Mesenchymal stem cell (in vitro differentiated cells and primary cell): ENCODE results near the gene USP35.

Source experiments
- DNase-seq: peaks from one replicate; pipeline ENCODE4 v3.0.0-alpha.2; 2013
- H2AFZ ChIP-seq: one replicate; pipeline ENCODE4 v1.6.1; 2013; ENCODE audit warnings: low read depth, mild to moderate bottlenecking, control low read depth, inconsistent platforms, low read length, moderate library complexity
- H2AK5ac ChIP-seq: 2 replicates; pipeline ENCODE4 v1.6.1; 2013; ENCODE audit warnings: low read length, moderate library complexity, mild to moderate bottlenecking, inconsistent platforms; ENCODE audit not compliant: severe bottlenecking
- H2BK120ac ChIP-seq: one replicate; pipeline ENCODE4 v1.6.1; 2013; ENCODE audit warnings: low read depth, mild to moderate bottlenecking, inconsistent platforms, low read length, moderate library complexity
- H2BK12ac ChIP-seq, 2 experiments: one replicate each; pipeline ENCODE4 v1.6.1; 2013; ENCODE audit warnings: inconsistent platforms in 2 of 2, low read length in 2 of 2, mild to moderate bottlenecking in 2 of 2, moderate library complexity in 2 of 2, control low read depth in 1 of 2
- H2BK15ac ChIP-seq: one replicate; pipeline ENCODE4 v1.6.1; 2013; ENCODE audit warnings: mild to moderate bottlenecking, low read depth, inconsistent platforms; ENCODE audit not compliant: poor library complexity, severe bottlenecking
- H2BK5ac ChIP-seq: 2 replicates; pipeline ENCODE4 v1.6.1; 2013; ENCODE audit warnings: low read depth, mild to moderate bottlenecking, low read length, control low read depth, inconsistent platforms; ENCODE audit not compliant: poor library complexity, severe bottlenecking
- H3K14ac ChIP-seq, 2 experiments: one replicate each; pipeline ENCODE4 v1.6.1; 2013; ENCODE audit warnings: inconsistent platforms in 2 of 2, low read length in 2 of 2, control low read depth in 1 of 2, mild to moderate bottlenecking in 1 of 2, moderate library complexity in 1 of 2
- H3K18ac ChIP-seq, 2 experiments: one replicate each; pipeline ENCODE4 v1.6.1; 2013; ENCODE audit warnings: inconsistent platforms in 2 of 2, low read length in 2 of 2, control low read depth in 1 of 2, low read depth in 1 of 2, mild to moderate bottlenecking in 1 of 2
- H3K23ac ChIP-seq, 2 experiments: one replicate each; pipeline ENCODE4 v1.6.1; 2013; ENCODE audit warnings: inconsistent platforms in 2 of 2, low read length in 2 of 2, mild to moderate bottlenecking in 2 of 2, moderate library complexity in 2 of 2, control low read depth in 1 of 2
- H3K27ac ChIP-seq: 2 replicates; pipeline ENCODE4 v1.5.1; 2013; ENCODE audit warnings: mild to moderate bottlenecking, moderate library complexity, low read length, control low read depth, inconsistent platforms; ENCODE audit not compliant: poor library complexity, severe bottlenecking
- H3K27me3 ChIP-seq, 2 experiments: 2 replicates each; pipeline versions ENCODE4 v1.6.1 to v1.7.0; 2013; ENCODE audit warnings: low read length in 2 of 2, mild to moderate bottlenecking in 2 of 2, moderate library complexity in 2 of 2, control low read depth in 1 of 2, inconsistent platforms in 1 of 2; ENCODE audit not compliant: control insufficient read depth in 1 of 2, insufficient read depth in 1 of 2
- H3K36me3 ChIP-seq, 2 experiments: 2 replicates each; pipeline versions ENCODE4 v1.6.1 to v1.7.0; 2013; ENCODE audit warnings: low read length in 2 of 2, control low read depth in 1 of 2, inconsistent platforms in 1 of 2, low read depth in 1 of 2, mild to moderate bottlenecking in 1 of 2; ENCODE audit not compliant: insufficient read depth in 2 of 2, control insufficient read depth in 1 of 2
- H3K4ac ChIP-seq, 2 experiments: one replicate each; pipeline ENCODE4 v1.6.1; 2013; ENCODE audit warnings: inconsistent platforms in 2 of 2, low read length in 2 of 2, mild to moderate bottlenecking in 2 of 2, moderate library complexity in 2 of 2, control low read depth in 1 of 2, low read depth in 1 of 2
- H3K4me1 ChIP-seq: 2 replicates; pipeline ENCODE4 v1.6.1; 2013; ENCODE audit warnings: low read depth, low read length, control low read depth; ENCODE audit not compliant: control insufficient read depth, insufficient read depth
- H3K4me2 ChIP-seq: 2 replicates; pipeline ENCODE4 v1.6.1; 2013; ENCODE audit warnings: low read length, mild to moderate bottlenecking, inconsistent platforms; ENCODE audit not compliant: poor library complexity, severe bottlenecking
- H3K4me3 ChIP-seq, 2 experiments: 2 replicates each; pipeline versions ENCODE4 v1.5.1 to v1.7.0; 2013; ENCODE audit warnings: low read length in 2 of 2, mild to moderate bottlenecking in 2 of 2, control low read depth in 1 of 2, low read depth in 1 of 2; ENCODE audit not compliant: insufficient read depth in 1 of 2
- H3K79me1 ChIP-seq: replicated peaks from 2 replicates; pipeline ENCODE4 v1.6.1; 2013; ENCODE audit warnings: mild to moderate bottlenecking, control low read depth, low read length, inconsistent platforms; ENCODE audit not compliant: poor library complexity, severe bottlenecking
- H3K9ac ChIP-seq: 2 replicates; pipeline ENCODE4 v1.7.0; 2013; ENCODE audit warnings: mild to moderate bottlenecking, low read length, moderate library complexity
- H3K9me3 ChIP-seq: 2 replicates; pipeline ENCODE4 v1.7.0; 2013; ENCODE audit warnings: mild to moderate bottlenecking, low read length; ENCODE audit not compliant: control insufficient read depth
- H4K8ac ChIP-seq: one replicate; pipeline ENCODE4 v1.6.1; 2013; ENCODE audit warnings: inconsistent platforms, mild to moderate bottlenecking, low read length, moderate library complexity
- H4K91ac ChIP-seq: one replicate; pipeline ENCODE4 v1.6.1; 2013; ENCODE audit warnings: mild to moderate bottlenecking, low read length, inconsistent platforms
- WGBS: methylation state at CpG from one replicate; pipeline ENCODE4 v1.1.7; 2013; ENCODE audit warnings: mixed read lengths; 5-methylcytosine and 5-hydroxymethylcytosine counted together

Gene USP35

GRCh38 chr11:78257654-78258053 is 68.9 kb downstream of the USP35 start:
- H2AK5ac ChIP-seq = no peak overlapping the region
- WGBS = 100% methylated on average over 2 of the region's 3 CpGs
- no peak overlapping the region for H2BK5ac ChIP-seq
- H4K8ac ChIP-seq = no peak overlapping the region
- H3K79me1 ChIP-seq = peaks cover 22% of the 10 kb centered on the region
- DNase-seq = no peak
- no peak overlapping the region for H3K18ac ChIP-seq
- no peak overlapping the region for H3K4me2 ChIP-seq
- H3K14ac ChIP-seq = no peak overlapping the region
- no peak overlapping the region for H2BK120ac ChIP-seq
- H3K27ac ChIP-seq = no peak overlapping the region
- no peak overlapping the region for H3K4me3 ChIP-seq
- H2BK12ac ChIP-seq = no peak overlapping the region
- H3K9ac ChIP-seq = no peak overlapping the region
- no peak overlapping the region for H3K23ac ChIP-seq
- H2BK15ac ChIP-seq = no peak overlapping the region
- H3K4me1 ChIP-seq = peaks cover 2% of the 10 kb centered on the region
- no peak overlapping the region for H3K4ac ChIP-seq
- H3K36me3 ChIP-seq = no peaks in the 10 kb centered on the region
- H3K27me3 ChIP-seq = no peaks in the 10 kb centered on the region
- no peak overlapping the region for H2AFZ ChIP-seq
- no peak overlapping the region for H4K91ac ChIP-seq
- no peaks in the 10 kb centered on the region for H3K9me3 ChIP-seq

GRCh38 chr11:78259777-78260487 is 71.2 kb downstream of the USP35 start:
- Histone ChIP-seq H3K4me1 (no peaks in the 10 kb centered on the region), H3K4me2 (no peak overlapping the region), H4K8ac (no peak overlapping the region), H2AFZ (no peak overlapping the region), H2BK5ac (no peak overlapping the region), H2AK5ac (no peak overlapping the region), H3K9me3 (no peaks in the 10 kb centered on the region), H3K14ac (no peak overlapping the region), H3K79me1 (peaks cover 22% of the 10 kb centered on the region), H3K27ac (no peak overlapping the region), H3K4me3 (no peak overlapping the region), H2BK120ac (no peak overlapping the region), H3K4ac (no peak overlapping the region), H3K9ac (no peak overlapping the region), H3K23ac (no peak overlapping the region), H3K27me3 (no peaks in the 10 kb centered on the region), H2BK15ac (no peak overlapping the region), H4K91ac (no peak overlapping the region), H3K36me3 (no peaks in the 10 kb centered on the region), H3K18ac (peak overlapping the region in 1 of 2 experiments; percentile 7), H2BK12ac (no peak overlapping the region)
- no peak for DNase-seq
- WGBS = 70% methylated on average over 6 of the region's 8 CpGs

GRCh38 chr11:78261367-78261766 is 72.6 kb downstream of the USP35 start:
- Histone ChIP-seq H3K27ac (no peak overlapping the region), H3K9ac (no peak overlapping the region), H2BK120ac (no peak overlapping the region), H3K4me1 (no peaks in the 10 kb centered on the region), H3K14ac (no peak overlapping the region), H4K91ac (no peak overlapping the region), H3K36me3 (no peaks in the 10 kb centered on the region), H4K8ac (no peak overlapping the region), H3K23ac (no peak overlapping the region), H2BK12ac (no peak overlapping the region), H3K4me2 (no peak overlapping the region), H2AFZ (no peak overlapping the region), H2AK5ac (no peak overlapping the region), H3K4ac (no peak overlapping the region), H3K9me3 (no peaks in the 10 kb centered on the region), H3K27me3 (no peaks in the 10 kb centered on the region), H3K4me3 (no peak overlapping the region), H3K18ac (no peak overlapping the region), H3K79me1 (peaks cover 19% of the 10 kb centered on the region), H2BK15ac (no peak overlapping the region), H2BK5ac (no peak overlapping the region)
- 49% methylated on average over 4 of the region's 4 CpGs for WGBS
- DNase-seq = no peak

- no peak overlapping the region for H3K9ac ChIP-seq
- H2AK5ac ChIP-seq = no peak overlapping the region
- H3K4me3 ChIP-seq = no peak overlapping the region
- no peak overlapping the region for H3K4me2 ChIP-seq
- WGBS = 67% methylated on average over 4 of the region's 4 CpGs
- no peak overlapping the region for H3K23ac ChIP-seq
- no peaks in the 10 kb centered on the region for H3K27me3 ChIP-seq
- peaks cover 20% of the 10 kb centered on the region for H3K79me1 ChIP-seq
- H3K14ac ChIP-seq = no peak overlapping the region
- no peak overlapping the region for H2BK5ac ChIP-seq
- DNase-seq = no peak
- no peak overlapping the region for H2BK15ac ChIP-seq
- peak overlapping the region in 1 of 2 experiments; percentile 49 for H2BK12ac ChIP-seq
- no peaks in the 10 kb centered on the region for H3K9me3 ChIP-seq
- no peaks in the 10 kb centered on the region for H3K36me3 ChIP-seq
- H3K18ac ChIP-seq = peak overlapping the region in 1 of 2 experiments; percentile 73
- no peak overlapping the region for H2AFZ ChIP-seq
- no peak overlapping the region for H3K27ac ChIP-seq
- peak overlapping the region in 1 of 2 experiments; percentile 17 for H3K4ac ChIP-seq
- H4K8ac ChIP-seq = no peak overlapping the region
- H2BK120ac ChIP-seq = no peak overlapping the region
- no peak overlapping the region for H4K91ac ChIP-seq
- no peaks in the 10 kb centered on the region for H3K4me1 ChIP-seq
Measured at GRCh38 chr11:78261828-78262227, 73.1 kb downstream of the USP35 start.
